Activated CD4-positive, alpha-beta memory T cell treated with anti-CD3 and anti-CD28 coated beads for 36 hours (primary cell): Measurements from ENCODE around the gene SPARC. TPM values are rescaled to one million over a fixed set of nuclear protein-coding genes. Genes with fewer than 3 reads are reported as not detected.

Experiments used
- CTCF ChIA-PET: fragments of 350-600 bp; sonication (Branson Sonifier 250); formaldehyde crosslinking; loops from one replicate; lab custom pipeline; 2021; ENCODE audit warnings: antibody characterized with exemption, inconsistent platforms; lab: Charles Lee
- POLR2A ChIA-PET: fragments of 350-600 bp; sonication (Branson Sonifier 250); formaldehyde crosslinking; loops from one replicate; lab custom pipeline; 2021; ENCODE audit warnings: antibody characterized with exemption; lab: Charles Lee
- DNase-seq: peaks from one replicate; pipeline ENCODE4 v3.0.0-alpha.2; 2020
- H3K27ac Mint-ChIP-seq: one replicate; pipeline ENCODE4 v1.8.0; 2021; ENCODE audit warnings: mixed read lengths
- H3K27me3 Mint-ChIP-seq: one replicate; pipeline ENCODE4 v1.8.0; 2021; ENCODE audit warnings: mixed read lengths
- H3K36me3 Mint-ChIP-seq: one replicate; pipeline ENCODE4 v1.8.0; 2021; ENCODE audit warnings: mixed read lengths
- H3K4me1 Mint-ChIP-seq: one replicate; pipeline ENCODE4 v1.8.0; 2021; ENCODE audit warnings: low read depth, mixed read lengths
- H3K4me3 Mint-ChIP-seq: one replicate; pipeline ENCODE4 v1.8.0; 2021; ENCODE audit warnings: mild to moderate bottlenecking, mixed read lengths
- H3K9me3 Mint-ChIP-seq: one replicate; pipeline ENCODE4 v1.8.0; 2021; ENCODE audit warnings: mixed read lengths
- intact Hi-C: fragments of 100-400 bp; cut with micrococcal nuclease; formaldehyde crosslinking; loops from one replicate; pipeline ENCODE4 v1.15.1; 2023
- total RNA-seq, 2 experiments: library from RNA; stranded (reverse); gene quantifications; one replicate each; pipeline ENCODE4 v1.2.3, GENCODE V29; 2021

The SPARC gene
- total RNA-seq, 2 experiments from 2014 or later, result not detected

DNA sequence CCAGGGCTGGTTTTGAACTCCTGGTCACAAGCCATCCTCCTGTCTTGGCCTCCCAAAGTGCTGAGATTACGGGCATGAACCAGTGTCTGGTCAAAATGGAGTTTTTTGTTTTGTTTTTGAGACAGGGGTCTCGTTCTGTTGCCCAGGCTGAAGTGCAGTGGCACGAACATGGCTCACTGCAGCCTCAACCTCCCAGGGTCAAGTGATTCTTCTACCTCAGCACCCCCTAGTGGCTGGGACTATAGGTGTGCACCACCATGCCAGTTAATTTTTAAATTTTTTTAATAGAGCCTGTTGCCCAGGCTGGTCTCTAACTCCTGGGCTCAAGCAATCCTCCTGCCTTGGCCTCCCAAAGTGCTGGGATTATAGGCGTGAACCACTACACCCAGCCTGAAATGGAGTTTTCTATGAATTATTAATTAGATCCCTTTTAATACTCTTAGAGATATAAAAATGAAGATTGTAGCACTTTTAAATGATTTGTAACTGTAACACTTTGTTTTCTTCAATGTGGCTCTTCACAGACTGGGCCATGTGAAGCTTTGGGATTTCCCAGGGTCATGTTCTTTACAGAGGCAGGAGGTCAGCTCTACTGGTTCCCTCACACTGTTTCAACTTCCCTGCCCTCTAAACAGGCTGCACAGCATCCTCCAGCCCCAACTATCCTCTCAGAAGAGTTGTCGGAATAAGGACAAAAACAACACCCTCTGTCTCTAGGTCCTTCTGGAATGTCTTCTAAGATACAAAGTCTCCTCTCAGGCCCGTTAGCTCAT is 32.7 kb upstream of the SPARC start:
- no peaks in the 10 kb centered on the region for H3K27me3 Mint-ChIP-seq
- intact Hi-C loops, result loop anchor here (1.0 kb wide), 1 partner anchor 60 kb away; no protein-coding TSS in a partner anchor
- peaks cover 10% of the 10 kb centered on the region for H3K4me1 Mint-ChIP-seq
- no peaks in the 10 kb centered on the region for H3K9me3 Mint-ChIP-seq
- ChIA-PET POLR2A (interaction anchor here (1.8 kb wide), 1 partner anchor 17 kb away, joined by 4 read pairs; no protein-coding TSS in a partner anchor), CTCF (interaction anchor here (0.7 to 3.2 kb wide), 12 partner anchors 10 to 272 kb away, joined by 3 to 24 read pairs (median 5); partner anchors contain the start of gene SLC36A1)
- no peak overlapping the region for H3K27ac Mint-ChIP-seq
- no peak overlapping the region for H3K4me3 Mint-ChIP-seq
- DNase-seq, result peak; percentile 36
- H3K36me3 Mint-ChIP-seq, result no peaks in the 10 kb centered on the region

DNA sequence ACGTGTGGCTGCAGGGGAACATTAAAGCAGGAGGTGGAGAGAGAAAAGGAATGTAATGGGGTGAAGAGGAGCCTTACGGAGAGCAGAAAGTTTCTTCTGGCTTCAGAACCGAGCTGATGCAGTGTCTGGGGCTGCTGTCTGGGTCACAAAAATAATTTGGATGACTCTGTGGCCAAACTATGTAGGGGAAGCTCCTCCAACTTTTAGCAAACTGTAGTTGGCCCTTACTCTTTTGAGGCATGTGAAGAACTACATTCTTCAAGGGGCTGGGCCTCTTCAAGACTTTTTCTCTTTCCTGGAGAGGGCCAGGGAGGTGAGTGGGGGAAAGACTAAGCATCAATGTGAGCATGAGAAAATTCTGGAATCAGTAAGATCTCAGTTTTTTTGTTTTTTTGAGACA is 31.9 kb upstream of the SPARC start:
- ChIA-PET POLR2A (interaction anchor here (1.4 kb wide), 1 partner anchor 15 kb away, joined by 3 read pairs; no protein-coding TSS in a partner anchor), CTCF (interaction anchor here (0.7 to 2.2 kb wide), 6 partner anchors 10 to 66 kb away, joined by 3 to 16 read pairs (median 4); no protein-coding TSS in a partner anchor)
- Mint-ChIP-seq H3K4me3 (no peak overlapping the region), H3K27me3 (no peaks in the 10 kb centered on the region), H3K4me1 (peaks cover 10% of the 10 kb centered on the region), H3K9me3 (no peaks in the 10 kb centered on the region), H3K27ac (no peak overlapping the region), H3K36me3 (no peaks in the 10 kb centered on the region)
- DNase-seq, result no peak
- intact Hi-C loops, result loop anchor here (1.0 kb wide), 1 partner anchor 59 kb away; no protein-coding TSS in a partner anchor

DNA sequence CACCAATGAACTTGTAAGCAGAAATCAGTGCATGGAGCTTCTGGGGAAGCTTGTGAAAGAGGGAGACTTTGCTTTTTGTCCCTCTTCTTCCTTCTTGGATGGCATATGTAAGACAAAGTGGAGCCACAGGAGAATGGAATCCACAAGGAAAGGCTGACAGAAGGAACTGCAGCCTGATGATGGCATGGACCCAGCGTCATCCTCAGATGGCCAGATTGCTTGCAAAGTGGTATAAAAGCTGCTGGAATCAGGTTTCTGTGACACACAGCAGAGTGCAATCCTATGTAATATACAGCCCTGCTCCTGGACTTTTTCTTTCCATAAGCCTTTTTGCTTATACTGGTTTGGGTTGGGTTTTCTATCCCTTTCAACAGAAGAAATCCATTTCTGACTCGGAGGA is 31.4 kb upstream of the SPARC start:
- Mint-ChIP-seq H3K4me3 (no peak overlapping the region), H3K27me3 (no peaks in the 10 kb centered on the region), H3K9me3 (no peaks in the 10 kb centered on the region), H3K27ac (no peak overlapping the region), H3K36me3 (no peaks in the 10 kb centered on the region), H3K4me1 (peaks cover 10% of the 10 kb centered on the region)
- ChIA-PET POLR2A (interaction anchor here (1.4 kb wide), 1 partner anchor 14 kb away, joined by 3 read pairs; no protein-coding TSS in a partner anchor), CTCF (interaction anchor here (0.9 to 2.2 kb wide), 5 partner anchors 9 to 66 kb away, joined by 3 to 16 read pairs (median 4); no protein-coding TSS in a partner anchor)
- intact Hi-C loops, result no loop called here
- DNase-seq, result no peak

DNA sequence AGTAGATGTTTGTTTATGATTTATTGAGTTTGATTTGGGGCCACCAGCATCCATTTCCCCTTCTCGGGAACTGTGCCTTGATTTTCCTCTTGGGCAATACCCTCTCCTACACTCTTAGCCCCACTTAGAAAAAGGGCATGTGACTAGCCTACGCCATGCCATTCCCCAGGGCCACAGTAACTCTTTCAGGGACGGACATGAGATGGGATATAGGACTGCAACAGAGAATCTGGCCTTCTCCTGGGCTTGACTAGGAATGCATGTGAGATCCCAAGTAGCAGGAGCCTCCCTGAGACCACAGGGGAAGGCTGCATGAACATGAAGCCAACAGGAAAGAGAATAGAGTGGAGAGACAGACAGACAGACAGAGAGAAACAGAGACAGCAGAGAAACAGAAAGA is 30.7 kb upstream of the SPARC start:
- POLR2A ChIA-PET, result interaction anchor here (1.4 kb wide), 1 partner anchor 13 kb away, joined by 3 read pairs; no protein-coding TSS in a partner anchor
- H3K27me3 Mint-ChIP-seq, result peaks cover 5% of the 10 kb centered on the region
- CTCF ChIA-PET, result interaction anchor here (1.7 kb wide), 1 partner anchor 59 kb away, joined by 16 read pairs; no protein-coding TSS in a partner anchor
- H3K9me3 Mint-ChIP-seq, result no peaks in the 10 kb centered on the region
- peaks cover 10% of the 10 kb centered on the region for H3K4me1 Mint-ChIP-seq
- intact Hi-C loops, result no loop called here
- H3K36me3 Mint-ChIP-seq, result no peaks in the 10 kb centered on the region
- H3K27ac Mint-ChIP-seq, result no peak overlapping the region
- no peak overlapping the region for H3K4me3 Mint-ChIP-seq
- DNase-seq, result no peak

DNA sequence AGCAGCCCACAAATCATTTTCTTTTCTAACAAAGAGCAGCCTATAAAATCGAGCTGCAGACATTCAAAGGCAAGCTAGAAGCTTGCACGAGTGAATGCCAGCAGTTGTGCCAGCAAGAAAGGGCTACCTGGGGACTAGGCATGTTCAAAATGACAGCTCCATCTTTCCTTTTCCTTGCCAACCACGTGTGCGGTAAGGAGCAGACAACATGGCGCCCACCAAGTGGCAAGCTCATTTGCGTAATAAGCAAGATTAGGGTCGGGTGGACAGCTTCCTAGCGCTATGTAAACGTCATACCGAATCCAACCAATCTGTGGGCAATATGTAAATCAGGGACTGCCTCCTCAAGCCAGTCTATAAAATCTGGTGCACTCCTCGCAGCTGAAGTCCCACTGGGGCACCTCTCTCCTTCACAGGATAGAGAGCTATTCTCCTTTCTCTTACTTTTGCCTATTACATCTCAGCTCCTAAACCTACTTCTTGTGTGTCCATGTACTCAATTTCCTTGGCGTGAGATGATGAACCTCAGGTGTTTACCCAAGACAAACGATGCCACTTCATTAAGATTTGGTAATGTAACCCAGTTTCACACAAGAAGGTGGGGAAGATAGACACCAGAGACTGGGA is 22.5 kb upstream of the SPARC start:
- intact Hi-C loops, result no loop called here
- POLR2A ChIA-PET, result no interaction called here

DNA sequence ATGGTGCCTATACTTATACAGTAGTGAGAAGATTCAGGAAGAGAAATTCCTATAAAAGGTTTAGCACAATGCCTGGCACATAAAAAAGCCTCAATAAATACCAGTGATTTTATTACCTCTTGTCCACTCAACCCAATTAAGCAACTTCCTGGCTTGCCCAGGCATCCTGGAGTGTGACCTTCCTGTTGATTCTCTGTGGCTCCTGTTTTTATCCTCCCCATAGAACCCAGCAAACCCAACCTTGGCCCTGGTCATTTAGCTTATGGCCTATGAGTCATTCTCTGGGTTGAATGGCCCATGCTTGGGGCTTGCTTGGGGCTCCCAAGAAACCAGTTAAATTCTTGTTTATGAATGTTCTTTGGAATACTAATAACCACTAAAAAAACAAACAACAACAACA is 21.4 kb upstream of the SPARC start:
- peaks cover 10% of the 10 kb centered on the region for H3K27me3 Mint-ChIP-seq
- CTCF ChIA-PET, result interaction anchor here (1.7 kb wide), 1 partner anchor 11 kb away, joined by 4 read pairs; no protein-coding TSS in a partner anchor
- intact Hi-C loops, result no loop called here

More for the DNA sequence above, 22.5 kb upstream of the SPARC start:
- peaks cover 2% of the 10 kb centered on the region for H3K4me1 Mint-ChIP-seq
- peaks cover 10% of the 10 kb centered on the region for H3K27me3 Mint-ChIP-seq
- no peak overlapping the region for H3K27ac Mint-ChIP-seq
- H3K4me3 Mint-ChIP-seq, result no peak overlapping the region
- CTCF ChIA-PET, result interaction anchor here (1.2 to 1.7 kb wide), 2 partner anchors 10 to 31 kb away, joined by 4 read pairs; no protein-coding TSS in a partner anchor
- no peak for DNase-seq
- H3K9me3 Mint-ChIP-seq, result no peaks in the 10 kb centered on the region
- no peaks in the 10 kb centered on the region for H3K36me3 Mint-ChIP-seq

DNA sequence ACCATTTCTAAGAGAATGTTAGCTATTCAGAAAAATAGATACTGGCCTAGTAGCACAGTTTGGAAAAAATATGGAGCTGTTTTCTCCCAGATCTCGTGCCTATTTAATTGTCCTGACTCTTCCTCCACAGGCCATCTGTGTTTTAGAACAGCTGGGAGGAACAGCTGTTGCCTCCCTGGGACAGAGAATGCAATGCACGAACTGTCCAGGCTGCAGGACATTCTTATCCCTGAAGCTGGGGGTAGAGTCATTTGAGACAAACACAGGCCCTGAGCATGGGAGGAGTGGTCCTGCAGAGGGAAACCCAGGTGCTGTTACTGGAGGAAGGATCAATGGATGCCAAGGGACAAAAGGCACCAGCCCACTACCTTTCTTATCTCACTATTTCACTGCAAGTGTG is 20.9 kb upstream of the SPARC start:
- Mint-ChIP-seq H3K27me3 (peaks cover 6% of the 10 kb centered on the region), H3K4me3 (no peak overlapping the region), H3K27ac (no peak overlapping the region), H3K4me1 (peaks cover 2% of the 10 kb centered on the region), H3K36me3 (no peaks in the 10 kb centered on the region), H3K9me3 (no peaks in the 10 kb centered on the region)
- CTCF ChIA-PET, result interaction anchor here (0.8 kb wide), 1 partner anchor 23 kb away, joined by 3 read pairs; no protein-coding TSS in a partner anchor
- intact Hi-C loops, result no loop called here
- POLR2A ChIA-PET, result no interaction called here
- no peak for DNase-seq

More for the DNA sequence above, 21.4 kb upstream of the SPARC start:
- Mint-ChIP-seq H3K4me1 (peaks cover 2% of the 10 kb centered on the region), H3K27ac (no peak overlapping the region), H3K4me3 (no peak overlapping the region), H3K9me3 (no peaks in the 10 kb centered on the region), H3K36me3 (no peaks in the 10 kb centered on the region)
- no peak for DNase-seq
- POLR2A ChIA-PET, result no interaction called here

DNA sequence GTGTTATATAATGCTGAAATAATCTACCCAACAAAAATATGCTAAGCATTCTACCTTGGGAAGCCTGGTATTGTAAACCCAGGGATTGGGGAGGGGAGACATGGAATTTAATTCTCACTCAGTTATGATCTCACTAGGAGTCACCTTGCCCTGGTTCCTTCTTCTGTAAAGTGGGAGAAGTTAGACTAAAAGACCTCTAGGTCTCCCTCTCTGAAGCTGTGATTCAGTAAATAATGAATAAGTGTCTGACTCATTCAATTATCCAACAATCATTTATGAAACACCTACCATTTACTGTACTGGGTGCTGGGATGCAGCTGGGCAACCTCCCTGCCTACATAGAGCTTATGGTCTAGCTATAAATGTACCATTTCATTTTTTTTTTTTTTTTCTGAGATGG is 20.2 kb upstream of the SPARC start:
- Mint-ChIP-seq H3K4me3 (no peak overlapping the region), H3K36me3 (no peaks in the 10 kb centered on the region), H3K27ac (no peak overlapping the region), H3K9me3 (no peaks in the 10 kb centered on the region), H3K27me3 (peaks cover 5% of the 10 kb centered on the region), H3K4me1 (peaks cover 2% of the 10 kb centered on the region)
- no peak for DNase-seq
- intact Hi-C loops, result no loop called here
- ChIA-PET CTCF (interaction anchor here (0.8 kb wide), 1 partner anchor 24 kb away, joined by 3 read pairs; no protein-coding TSS in a partner anchor), POLR2A (no interaction called here)

DNA sequence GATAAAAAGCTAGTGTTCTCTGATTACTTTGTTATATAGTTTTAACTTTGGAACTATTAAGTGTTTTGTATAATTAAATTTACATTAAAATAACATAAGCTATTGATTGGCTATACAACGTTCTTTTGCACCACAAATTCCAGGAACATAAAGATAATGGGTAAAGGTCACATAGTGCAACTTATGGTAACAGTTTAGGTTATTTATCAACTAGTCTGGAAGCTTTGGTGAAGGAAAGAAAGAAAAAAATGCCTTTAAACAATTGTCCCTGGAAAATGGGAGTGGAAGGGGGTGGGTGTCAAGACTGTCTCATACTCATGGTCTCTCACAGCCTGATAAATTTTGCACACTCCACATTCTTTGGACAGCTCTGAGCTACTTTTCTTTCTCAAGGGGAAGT is 17.1 kb upstream of the SPARC start:
- Mint-ChIP-seq H3K9me3 (no peaks in the 10 kb centered on the region), H3K4me3 (no peak overlapping the region), H3K27me3 (no peaks in the 10 kb centered on the region), H3K36me3 (no peaks in the 10 kb centered on the region), H3K4me1 (no peaks in the 10 kb centered on the region), H3K27ac (no peak overlapping the region)
- no peak for DNase-seq
- ChIA-PET POLR2A (interaction anchor here (1.3 kb wide), 1 partner anchor 14 kb away, joined by 3 read pairs; no protein-coding TSS in a partner anchor), CTCF (interaction anchor here (1.3 kb wide), 1 partner anchor 45 kb away, joined by 3 read pairs; no protein-coding TSS in a partner anchor)
- intact Hi-C loops, result no loop called here

DNA sequence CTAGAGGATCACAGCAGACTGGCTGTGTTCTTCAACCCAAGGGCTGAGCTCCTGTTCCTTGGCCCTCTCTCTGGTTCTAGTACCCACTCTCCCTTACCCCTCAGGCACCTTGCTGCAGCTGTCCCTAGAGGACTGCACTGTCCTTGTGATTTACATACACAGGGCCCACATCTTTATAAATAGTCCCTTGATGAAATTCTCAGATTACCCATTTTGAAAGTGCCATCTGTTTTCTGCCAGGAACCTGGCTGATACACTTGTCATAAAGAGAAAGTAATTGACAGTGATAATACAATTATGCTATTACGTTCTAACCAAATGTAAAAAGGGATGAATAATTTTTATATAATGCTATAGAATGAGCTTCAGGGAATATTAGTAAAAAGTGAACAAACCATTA is 16.5 kb upstream of the SPARC start:
- no peaks in the 10 kb centered on the region for H3K27me3 Mint-ChIP-seq
- CTCF ChIA-PET, result interaction anchor here (1.3 kb wide), 1 partner anchor 44 kb away, joined by 3 read pairs; no protein-coding TSS in a partner anchor
- no peak overlapping the region for H3K27ac Mint-ChIP-seq

DNA sequence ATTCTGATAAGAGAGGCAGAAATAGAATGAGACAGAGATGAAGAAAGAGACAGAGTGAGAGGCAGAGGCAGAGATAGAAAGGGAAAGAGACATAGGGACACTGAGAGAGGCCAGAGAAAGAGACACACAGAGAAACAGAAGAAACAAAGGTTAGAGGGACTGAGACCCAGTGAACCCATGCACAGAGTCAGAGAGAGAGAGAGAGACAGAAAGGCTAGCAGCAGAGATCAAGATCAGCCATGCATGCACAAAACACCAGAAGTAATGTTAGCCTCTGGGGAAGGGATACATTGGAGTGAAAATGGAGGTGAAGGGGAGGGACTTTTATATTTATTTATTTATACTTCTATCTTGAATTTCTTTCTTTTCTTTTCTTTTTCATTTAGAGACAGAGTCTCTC is 14.1 kb upstream of the SPARC start:
- CTCF ChIA-PET, result no interaction called here
- Mint-ChIP-seq H3K27me3 (peaks cover 4% of the 10 kb centered on the region), H3K4me1 (peaks cover 4% of the 10 kb centered on the region), H3K9me3 (no peaks in the 10 kb centered on the region), H3K4me3 (no peak overlapping the region), H3K36me3 (no peaks in the 10 kb centered on the region), H3K27ac (no peak overlapping the region)
- no peak for DNase-seq
- POLR2A ChIA-PET, result no interaction called here
- intact Hi-C loops, result no loop called here

More for the DNA sequence above, 16.5 kb upstream of the SPARC start:
- intact Hi-C loops, result no loop called here
- no peaks in the 10 kb centered on the region for H3K4me1 Mint-ChIP-seq
- H3K9me3 Mint-ChIP-seq, result no peaks in the 10 kb centered on the region
- H3K36me3 Mint-ChIP-seq, result no peaks in the 10 kb centered on the region
- H3K4me3 Mint-ChIP-seq, result no peak overlapping the region
- POLR2A ChIA-PET, result interaction anchor here (1.2 to 1.3 kb wide), 2 partner anchors 15 to 17 kb away, joined by 3 to 4 read pairs; no protein-coding TSS in a partner anchor
- DNase-seq, result no peak
